K562 (cell line): ENCODE data around the gene SLC25A4. TPM values are rescaled to one million over a fixed set of nuclear protein-coding genes. Genes with fewer than 3 reads are reported as not detected.
A peak's percentile ranks its signal among the peaks of the same experiment; 100 is the strongest.

Source experiments
- C11orf30 ChIP-seq: fragments of 450-650 bp; IDR thresholded peaks from 2 replicates; pipeline ENCODE4 v1.6.1; 2016; ENCODE audit warnings: low read depth, mild to moderate bottlenecking
- ELF1 ChIP-seq: fragments of 200-800 bp; sonication (Bioruptor generic); IDR thresholded peaks from 2 replicates; pipeline ENCODE4 v1.6.1; 2016; ENCODE audit warnings: missing genetic modification characterization, missing compliant biosample characterization
- EP400 ChIP-seq: fragments of 450-650 bp; IDR thresholded peaks from 2 replicates; pipeline ENCODE4 v1.6.1; 2017; ENCODE audit warnings: antibody characterized with exemption, mild to moderate bottlenecking, moderate library complexity
- GABPA ChIP-seq: fragments of 200-800 bp; sonication (Bioruptor generic); conservative IDR thresholded peaks from 2 replicates; pipeline ENCODE4 v1.6.1; 2016; ENCODE audit warnings: low read depth, missing genetic modification characterization, missing compliant biosample characterization
- HDAC1 ChIP-seq, 2 experiments: fragments of 450-650 bp; IDR thresholded peaks; 2 replicates each; pipeline ENCODE4 v1.6.1; 2016 to 2017; ENCODE audit warnings: inconsistent platforms in 1 of 2, mild to moderate bottlenecking in 1 of 2, moderate library complexity in 1 of 2
- HSF4 ChIP-seq: fragments of 250-450 bp; sonication (Bioruptor Pico); IDR thresholded peaks from 2 replicates; pipeline ENCODE4 v2.1.2; 2022; ENCODE audit warnings: mild to moderate bottlenecking, moderate library complexity, borderline replicate concordance
- MAFK ChIP-seq: IDR thresholded peaks from 2 replicates; pipeline ENCODE4 v1.6.1; 2011; ENCODE audit warnings: low read length, improper control_type of control experiment
- MEF2A ChIP-seq: IDR thresholded peaks from 2 replicates; pipeline ENCODE4 v1.6.1; 2011; ENCODE audit warnings: low read depth, mild to moderate bottlenecking, low read length, moderate library complexity; ENCODE audit not compliant: control insufficient read depth
- MTA3 ChIP-seq: fragments of 450-650 bp; formaldehyde crosslinking; IDR thresholded peaks from 2 replicates; pipeline ENCODE4 v1.6.1; 2017; ENCODE audit warnings: mild to moderate bottlenecking, borderline replicate concordance
- NELFE ChIP-seq: IDR thresholded peaks from 2 replicates; pipeline ENCODE4 v1.6.1; 2011; ENCODE audit warnings: mild to moderate bottlenecking; ENCODE audit not compliant: insufficient read depth, insufficient read length
- POLR2AphosphoS2 ChIP-seq: IDR thresholded peaks from 2 replicates; pipeline ENCODE4 v1.6.1; 2012; ENCODE audit warnings: low read length, improper control_type of control experiment
- SNRNP70 ChIP-seq: fragments of 200-400 bp; formaldehyde crosslinking; optimal IDR thresholded peaks from 2 replicates; pipeline ENCODE3; 2017; ENCODE audit warnings: low read depth, low read length
- YY1 ChIP-seq, 3 experiments: IDR thresholded peaks; 2 replicates each; pipeline ENCODE4 v1.6.1; 2011; ENCODE audit warnings: low read length in 2 of 3, mild to moderate bottlenecking in 2 of 3, moderate library complexity in 2 of 3, borderline replicate concordance in 1 of 3, control low read depth in 1 of 3, low read depth in 1 of 3; ENCODE audit not compliant: insufficient read depth in 3 of 3, insufficient replicate concordance in 2 of 3, control insufficient read depth in 1 of 3, insufficient read length in 1 of 3; ENCODE audit errors: extremely low read depth in 1 of 3
- ZNF174 ChIP-seq: fragments of 250-450 bp; sonication (Bioruptor Pico); IDR thresholded peaks from 2 replicates; pipeline ENCODE4 v1.4.0; 2020; ENCODE audit warnings: mild to moderate bottlenecking
- ZNF184 ChIP-seq: sonication (generic); formaldehyde crosslinking; IDR thresholded peaks from 2 replicates; pipeline ENCODE4 v1.5.0; 2020; ENCODE audit warnings: missing genetic modification reagents
- ZNF79 ChIP-seq: fragments of 250-450 bp; sonication (Bioruptor Pico); IDR thresholded peaks from 2 replicates; pipeline ENCODE4 v1.4.0; 2020; ENCODE audit warnings: low read depth, mild to moderate bottlenecking, moderate library complexity
- polyA plus RNA-seq, 8 experiments: library from polyadenylated mRNA; depleted of rRNA in 4 of 8; stranded (reverse) in 5 of 8; unstranded in 3 of 8; fragments of >200 nt; fragmentation: Nextera tagmentation in 2 of 8; fragmentation: Illumina TruSeq in 1 of 8; extraction: Ambion mirVana in 2 of 8; extraction: Trizol in 1 of 8; gene quantifications; 2 replicates each; pipeline versions ENCODE4 v1.2.1 to v1.2.3, GENCODE V29; 2011 to 2014; ENCODE audit warnings: inconsistent platforms in 1 of 8, missing spikeins in 1 of 8
- total RNA-seq, 7 experiments: library from RNA; depleted of rRNA in 6 of 7; stranded (reverse); fragments of >200 nt in 6 of 7; fragmentation: Illumina TruSeq in 2 of 7; extraction: Trizol in 2 of 7; gene quantifications; 2 replicates each; pipeline versions ENCODE4 v1.2.1 to v1.2.3, GENCODE V29; 2011 to 2021; ENCODE audit warnings: low replicate concordance in 1 of 7
- TF ChIP-seq, protein P1 (sequence below): sonication (generic); formaldehyde crosslinking; IDR thresholded peaks from 2 replicates; pipeline ENCODE4 v1.5.0; 2020; ENCODE audit warnings: missing genetic modification reagents
- TF ChIP-seq, protein P2 (sequence below): sonication (generic); formaldehyde crosslinking; IDR thresholded peaks from 2 replicates; pipeline ENCODE4 v1.9.0; 2022; ENCODE audit warnings: mild to moderate bottlenecking, missing genetic modification reagents
- TF ChIP-seq, protein P3 (sequence below): fragments of 200-800 bp; sonication (Bioruptor generic); IDR thresholded peaks from 2 replicates; pipeline ENCODE4 v1.6.1; 2017; ENCODE audit warnings: missing genetic modification characterization, missing compliant biosample characterization
- TF ChIP-seq, protein P4 (sequence below), 2 experiments: fragments of 450-650 bp in 1 of 2; IDR thresholded peaks; 2 replicates each; pipeline ENCODE4 v1.6.1; 2011 to 2017; ENCODE audit warnings: low read depth in 2 of 2, antibody characterized with exemption in 1 of 2, borderline replicate concordance in 1 of 2, low read length in 1 of 2, mild to moderate bottlenecking in 1 of 2, mixed read lengths in 1 of 2; ENCODE audit not compliant: control insufficient read depth in 1 of 2

SLC25A4 gene
- total and polyA plus RNA-seq, 9 of the 15 experiments (the other 6 are each of a cell fraction or from before 2014, with no cell fraction given) = 8.3 to 28.6 (median 19.5) TPM

DNA sequence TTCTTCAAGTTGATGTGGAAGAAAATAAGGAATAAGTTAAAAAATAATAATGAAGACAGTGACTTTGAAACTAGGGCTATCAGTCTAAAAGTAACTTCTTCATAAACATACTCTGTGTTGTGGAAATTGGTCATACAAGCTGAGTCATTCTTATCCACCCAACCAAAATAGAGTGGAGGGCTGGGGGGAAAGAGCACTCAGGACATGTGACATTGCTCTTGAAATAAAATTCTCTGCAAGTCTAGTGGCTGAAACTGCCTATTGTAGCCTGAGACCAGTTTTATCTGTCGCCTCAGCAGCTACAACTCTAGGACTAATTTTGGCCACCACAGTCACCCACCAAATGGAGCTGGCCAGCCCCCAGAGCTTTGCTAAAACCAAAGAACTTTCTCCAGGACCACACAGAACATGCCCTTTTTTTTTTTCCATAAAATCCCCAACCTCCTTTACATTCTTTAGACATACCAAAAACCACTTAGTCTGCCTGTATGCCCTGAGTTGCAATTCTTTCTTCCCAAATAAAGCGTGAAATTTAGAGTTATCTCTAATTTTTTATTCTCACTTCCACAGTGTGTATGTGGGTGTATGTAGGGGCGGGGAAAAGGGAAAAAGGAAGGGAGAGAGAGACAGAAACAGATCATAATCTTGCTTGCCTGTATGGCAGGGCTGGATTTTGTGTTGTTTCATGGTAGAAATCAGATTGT is 23.0 kb upstream of the SLC25A4 start (continued):
- TF ChIP-seq MTA3 (no peak), ZNF79 (CRISPR knock-in tag) (no peak), YY1 (IDR thresholded peaks at IDR 0.05; ENCODE audit: borderline replicate concordance in 1 of 3, control insufficient read depth in 1 of 3, extremely low read depth in 1 of 3, insufficient read depth in 3 of 3, insufficient read length in 1 of 3, insufficient replicate concordance in 2 of 3, low read depth in 1 of 3, low read length in 2 of 3) (no peak), C11orf30 (peak; percentile 82), HDAC1 (IDR thresholded peaks at IDR 0.05) (no peak), NELFE (no peak), EP400 (no peak), MEF2A (no peak), ELF1 (tag) (no peak), MAFK (peak; percentile 69; the same call in 1 of the 2 replicates), SNRNP70 (no peak), POLR2AphosphoS2 (no peak), ZNF174 (CRISPR knock-in tag) (no peak), HSF4 (CRISPR knock-in tag) (no peak), GABPA (no peak), ZNF184 (CRISPR knock-in tag) (no peak)
- TF ChIP-seq, protein P1, sequence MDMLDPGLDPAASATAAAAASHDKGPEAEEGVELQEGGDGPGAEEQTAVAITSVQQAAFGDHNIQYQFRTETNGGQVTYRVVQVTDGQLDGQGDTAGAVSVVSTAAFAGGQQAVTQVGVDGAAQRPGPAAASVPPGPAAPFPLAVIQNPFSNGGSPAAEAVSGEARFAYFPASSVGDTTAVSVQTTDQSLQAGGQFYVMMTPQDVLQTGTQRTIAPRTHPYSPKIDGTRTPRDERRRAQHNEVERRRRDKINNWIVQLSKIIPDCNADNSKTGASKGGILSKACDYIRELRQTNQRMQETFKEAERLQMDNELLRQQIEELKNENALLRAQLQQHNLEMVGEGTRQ (CRISPR knock-in tag) = peak; percentile 29; the same call in 1 of the 2 replicates
- TF ChIP-seq, protein P2, sequence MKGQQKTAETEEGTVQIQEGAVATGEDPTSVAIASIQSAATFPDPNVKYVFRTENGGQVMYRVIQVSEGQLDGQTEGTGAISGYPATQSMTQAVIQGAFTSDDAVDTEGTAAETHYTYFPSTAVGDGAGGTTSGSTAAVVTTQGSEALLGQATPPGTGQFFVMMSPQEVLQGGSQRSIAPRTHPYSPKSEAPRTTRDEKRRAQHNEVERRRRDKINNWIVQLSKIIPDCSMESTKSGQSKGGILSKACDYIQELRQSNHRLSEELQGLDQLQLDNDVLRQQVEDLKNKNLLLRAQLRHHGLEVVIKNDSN (CRISPR knock-in tag) = peak; percentile 54
- TF ChIP-seq, protein P3, sequence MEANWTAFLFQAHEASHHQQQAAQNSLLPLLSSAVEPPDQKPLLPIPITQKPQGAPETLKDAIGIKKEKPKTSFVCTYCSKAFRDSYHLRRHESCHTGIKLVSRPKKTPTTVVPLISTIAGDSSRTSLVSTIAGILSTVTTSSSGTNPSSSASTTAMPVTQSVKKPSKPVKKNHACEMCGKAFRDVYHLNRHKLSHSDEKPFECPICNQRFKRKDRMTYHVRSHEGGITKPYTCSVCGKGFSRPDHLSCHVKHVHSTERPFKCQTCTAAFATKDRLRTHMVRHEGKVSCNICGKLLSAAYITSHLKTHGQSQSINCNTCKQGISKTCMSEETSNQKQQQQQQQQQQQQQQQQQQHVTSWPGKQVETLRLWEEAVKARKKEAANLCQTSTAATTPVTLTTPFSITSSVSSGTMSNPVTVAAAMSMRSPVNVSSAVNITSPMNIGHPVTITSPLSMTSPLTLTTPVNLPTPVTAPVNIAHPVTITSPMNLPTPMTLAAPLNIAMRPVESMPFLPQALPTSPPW (CRISPR knock-in tag) = peak; percentile 36
- TF ChIP-seq, protein P4, sequence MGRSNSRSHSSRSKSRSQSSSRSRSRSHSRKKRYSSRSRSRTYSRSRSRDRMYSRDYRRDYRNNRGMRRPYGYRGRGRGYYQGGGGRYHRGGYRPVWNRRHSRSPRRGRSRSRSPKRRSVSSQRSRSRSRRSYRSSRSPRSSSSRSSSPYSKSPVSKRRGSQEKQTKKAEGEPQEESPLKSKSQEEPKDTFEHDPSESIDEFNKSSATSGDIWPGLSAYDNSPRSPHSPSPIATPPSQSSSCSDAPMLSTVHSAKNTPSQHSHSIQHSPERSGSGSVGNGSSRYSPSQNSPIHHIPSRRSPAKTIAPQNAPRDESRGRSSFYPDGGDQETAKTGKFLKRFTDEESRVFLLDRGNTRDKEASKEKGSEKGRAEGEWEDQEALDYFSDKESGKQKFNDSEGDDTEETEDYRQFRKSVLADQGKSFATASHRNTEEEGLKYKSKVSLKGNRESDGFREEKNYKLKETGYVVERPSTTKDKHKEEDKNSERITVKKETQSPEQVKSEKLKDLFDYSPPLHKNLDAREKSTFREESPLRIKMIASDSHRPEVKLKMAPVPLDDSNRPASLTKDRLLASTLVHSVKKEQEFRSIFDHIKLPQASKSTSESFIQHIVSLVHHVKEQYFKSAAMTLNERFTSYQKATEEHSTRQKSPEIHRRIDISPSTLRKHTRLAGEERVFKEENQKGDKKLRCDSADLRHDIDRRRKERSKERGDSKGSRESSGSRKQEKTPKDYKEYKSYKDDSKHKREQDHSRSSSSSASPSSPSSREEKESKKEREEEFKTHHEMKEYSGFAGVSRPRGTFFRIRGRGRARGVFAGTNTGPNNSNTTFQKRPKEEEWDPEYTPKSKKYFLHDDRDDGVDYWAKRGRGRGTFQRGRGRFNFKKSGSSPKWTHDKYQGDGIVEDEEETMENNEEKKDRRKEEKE (IDR thresholded peaks at IDR 0.05; ENCODE audit: borderline replicate concordance in 1 of 2, control insufficient read depth in 1 of 2, low read depth in 2 of 2, low read length in 1 of 2) = no peak
